ENCODE data around the gene FCER1G.

The FCER1G gene

DNA sequence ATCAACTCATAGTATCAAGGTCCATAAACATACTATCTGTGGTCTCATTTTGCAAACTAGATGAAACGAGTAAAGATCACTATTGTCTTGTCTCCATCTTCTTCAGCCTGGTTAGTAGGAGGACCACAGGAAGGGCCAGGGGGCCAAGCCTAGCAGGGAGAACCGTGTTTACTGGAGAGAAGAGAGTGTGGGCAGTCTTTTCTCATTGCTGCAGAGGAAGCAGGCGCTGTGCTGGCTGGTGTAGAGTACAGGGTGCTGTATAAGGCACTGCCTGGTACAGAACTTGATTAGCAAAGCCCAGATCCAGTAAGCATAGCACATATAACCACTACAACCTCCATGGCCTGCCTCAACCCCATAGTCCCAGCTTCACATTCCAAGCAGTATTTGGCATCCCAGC, 27.8 kb upstream of the FCER1G start:
- TF ChIP-seq, protein P1, sequence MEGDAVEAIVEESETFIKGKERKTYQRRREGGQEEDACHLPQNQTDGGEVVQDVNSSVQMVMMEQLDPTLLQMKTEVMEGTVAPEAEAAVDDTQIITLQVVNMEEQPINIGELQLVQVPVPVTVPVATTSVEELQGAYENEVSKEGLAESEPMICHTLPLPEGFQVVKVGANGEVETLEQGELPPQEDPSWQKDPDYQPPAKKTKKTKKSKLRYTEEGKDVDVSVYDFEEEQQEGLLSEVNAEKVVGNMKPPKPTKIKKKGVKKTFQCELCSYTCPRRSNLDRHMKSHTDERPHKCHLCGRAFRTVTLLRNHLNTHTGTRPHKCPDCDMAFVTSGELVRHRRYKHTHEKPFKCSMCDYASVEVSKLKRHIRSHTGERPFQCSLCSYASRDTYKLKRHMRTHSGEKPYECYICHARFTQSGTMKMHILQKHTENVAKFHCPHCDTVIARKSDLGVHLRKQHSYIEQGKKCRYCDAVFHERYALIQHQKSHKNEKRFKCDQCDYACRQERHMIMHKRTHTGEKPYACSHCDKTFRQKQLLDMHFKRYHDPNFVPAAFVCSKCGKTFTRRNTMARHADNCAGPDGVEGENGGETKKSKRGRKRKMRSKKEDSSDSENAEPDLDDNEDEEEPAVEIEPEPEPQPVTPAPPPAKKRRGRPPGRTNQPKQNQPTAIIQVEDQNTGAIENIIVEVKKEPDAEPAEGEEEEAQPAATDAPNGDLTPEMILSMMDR (IDR thresholded peaks at IDR 0.05; ENCODE audit: borderline replicate concordance, insufficient read depth, low read depth, low read length) = no peak
- H3K4me3 ChIP-seq (ENCODE audit: low read depth, low read length) = no peak overlapping the region

DNA sequence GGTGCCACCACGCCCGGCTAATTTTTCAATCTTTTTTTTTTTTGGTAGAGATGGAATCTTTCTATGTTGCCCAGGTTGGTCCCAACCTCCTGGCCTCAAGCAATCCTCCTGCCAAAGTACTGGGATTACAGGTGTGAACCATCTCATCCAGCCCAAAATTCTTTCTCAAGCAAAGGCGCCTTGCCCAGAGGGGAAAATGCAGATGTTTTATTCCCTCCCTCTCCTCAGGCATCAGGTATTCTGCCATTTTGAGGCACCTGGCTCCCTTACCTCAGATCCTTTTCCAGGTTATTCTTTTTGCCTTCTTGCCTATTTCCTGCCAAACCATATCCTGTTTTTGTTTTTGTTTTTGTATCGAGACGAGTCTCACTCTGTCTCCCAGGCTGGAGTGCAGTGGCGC, 26.7 kb upstream of the FCER1G start:
- TF ChIP-seq, protein P1 (IDR thresholded peaks at IDR 0.05; ENCODE audit: borderline replicate concordance, insufficient read depth, low read depth, low read length) = no peak
- no peak overlapping the region for H3K4me3 ChIP-seq (ENCODE audit: low read depth, low read length)

DNA sequence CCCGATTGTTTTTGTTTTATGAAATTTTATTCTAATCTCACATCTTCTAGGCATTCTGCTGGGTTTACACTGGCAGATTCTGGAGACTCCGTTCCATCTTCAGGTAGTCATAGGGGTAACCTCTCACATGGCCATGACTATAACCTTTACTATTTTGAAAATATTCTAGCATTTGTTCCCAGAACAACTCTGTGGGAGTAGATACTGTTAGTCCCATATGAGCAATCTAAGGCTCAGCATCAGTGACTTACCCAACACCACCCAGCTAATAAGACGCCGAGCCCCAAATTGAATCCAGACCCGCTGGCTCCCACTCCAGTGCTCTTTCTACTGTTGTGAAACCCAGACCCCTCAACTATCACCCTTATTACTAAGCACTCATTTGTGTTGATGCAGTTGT, 26.1 kb upstream of the FCER1G start:
- no peak overlapping the region for H3K4me3 ChIP-seq (ENCODE audit: low read depth, low read length)
- TF ChIP-seq, protein P1 (IDR thresholded peaks at IDR 0.05; ENCODE audit: borderline replicate concordance, insufficient read depth, low read depth, low read length) = no peak

DNA sequence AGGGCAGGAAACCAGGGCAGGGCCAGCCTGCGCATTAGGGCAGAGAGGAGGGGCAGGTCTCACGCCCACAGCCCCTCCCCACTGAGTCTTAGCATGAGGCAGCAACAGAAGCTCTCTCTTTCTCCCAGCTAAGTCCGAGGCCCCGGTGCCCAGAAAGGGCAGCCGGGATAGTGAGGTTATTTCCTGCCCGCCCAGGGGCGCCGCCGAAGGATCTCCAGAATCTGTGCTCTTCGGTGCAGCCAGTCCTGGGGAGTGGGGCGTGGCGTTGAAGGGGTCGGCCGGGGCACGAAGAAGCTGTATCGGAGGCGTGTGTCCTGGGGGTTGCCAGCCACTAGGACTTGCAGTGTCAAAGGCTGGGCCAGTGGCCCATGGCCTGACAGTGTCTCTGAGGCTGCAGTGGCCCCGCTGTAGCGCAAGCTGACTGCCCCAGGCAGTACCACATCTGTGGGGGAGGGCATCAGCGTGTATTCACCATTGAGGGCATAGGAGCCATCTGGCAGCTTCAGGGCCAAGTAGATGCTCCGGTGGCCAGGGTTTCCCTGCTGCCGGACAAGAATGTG, 24.1 kb upstream of the FCER1G start:
- TF ChIP-seq, protein P1 (IDR thresholded peaks at IDR 0.05; ENCODE audit: borderline replicate concordance, insufficient read depth, low read depth, low read length) = no peak
- H3K4me3 ChIP-seq (ENCODE audit: low read depth, low read length) = no peak overlapping the region

DNA sequence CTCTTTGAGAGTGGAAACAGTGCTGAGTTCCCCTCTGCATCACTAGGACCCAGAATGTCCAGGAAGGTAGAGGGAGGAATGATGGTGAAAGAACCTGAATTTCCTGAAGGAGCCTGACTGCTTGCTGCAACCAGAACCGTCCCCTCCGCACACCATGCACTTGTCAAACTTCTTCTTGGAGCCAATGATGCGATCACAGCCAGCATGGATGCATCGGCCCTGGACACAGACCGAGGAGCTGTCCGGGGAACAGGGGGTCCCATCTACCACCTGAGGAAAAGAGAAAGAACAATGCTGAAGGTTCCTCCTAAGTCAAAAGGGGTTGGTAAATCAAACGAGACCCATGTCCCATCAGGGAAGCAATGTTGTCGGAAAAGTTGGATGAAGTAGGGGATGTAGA, 23.1 kb upstream of the FCER1G start:
- no peak overlapping the region for H3K4me3 ChIP-seq (ENCODE audit: low read depth, low read length)
- TF ChIP-seq, protein P1 (IDR thresholded peaks at IDR 0.05; ENCODE audit: borderline replicate concordance, insufficient read depth, low read depth, low read length) = no peak

DNA sequence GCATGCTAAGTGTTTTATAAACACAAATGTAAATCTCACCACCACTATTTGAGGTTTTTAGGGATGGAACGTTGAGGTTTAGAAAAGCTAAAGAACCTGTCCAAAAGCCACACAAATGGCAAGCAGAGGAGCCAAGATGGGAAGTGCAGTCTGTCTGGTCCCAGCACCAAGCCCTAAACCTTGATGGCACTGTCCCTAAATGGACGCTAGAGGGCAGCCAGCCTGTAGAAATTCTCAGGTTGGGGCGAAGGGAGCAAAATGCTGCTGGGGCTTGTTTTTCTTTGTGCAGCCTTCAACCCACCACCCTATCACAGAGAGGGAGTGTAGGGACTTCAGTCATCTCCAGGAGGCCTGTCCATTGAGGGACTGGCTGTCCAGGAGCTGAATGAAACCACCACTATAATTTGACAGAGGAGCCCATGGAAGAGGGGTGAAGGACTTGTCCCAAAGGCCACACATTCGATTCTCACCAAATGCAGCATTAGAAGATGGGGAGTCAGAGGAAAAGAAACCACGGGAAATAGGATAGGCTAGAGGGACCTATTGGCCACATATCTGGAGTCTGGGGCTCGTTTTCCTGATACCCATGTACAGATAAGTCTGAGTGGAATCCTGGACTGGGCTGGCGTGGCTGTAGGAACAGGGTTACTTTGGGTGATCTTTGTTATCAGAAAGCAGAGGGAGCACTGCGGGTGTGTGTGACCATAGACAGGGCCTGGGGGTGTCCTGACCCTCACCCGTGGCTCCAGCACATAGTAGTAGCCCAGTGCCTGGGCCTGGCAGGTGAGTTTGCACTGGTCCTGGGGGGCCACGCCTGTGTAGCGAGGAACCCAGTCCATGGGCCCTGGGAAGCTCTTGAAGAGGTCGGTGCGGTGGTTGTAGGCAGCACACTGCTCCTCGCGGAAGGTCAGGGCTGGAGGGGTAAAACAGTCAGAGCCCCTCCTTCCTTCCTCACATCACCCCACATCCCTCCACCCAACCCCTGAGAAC, 22.3 kb upstream of the FCER1G start:
- no peak overlapping the region for H3K4me3 ChIP-seq (ENCODE audit: low read depth, low read length)

More for the DNA sequence above, 22.3 kb upstream of the FCER1G start:
- TF ChIP-seq, protein P1 (IDR thresholded peaks at IDR 0.05; ENCODE audit: borderline replicate concordance, insufficient read depth, low read depth, low read length) = peak; percentile 88

Measured in GM12875 (cell line).